GM19455 (cell line): ENCODE results near the gene CHD9.

Experiments
- ATAC-seq: cut with Tn5 transposase; IDR thresholded peaks from one replicate; pipeline ENCODE4 v1.9.1; 2021; ENCODE audit not compliant: unreplicated experiment

CHD9 gene

DNA sequence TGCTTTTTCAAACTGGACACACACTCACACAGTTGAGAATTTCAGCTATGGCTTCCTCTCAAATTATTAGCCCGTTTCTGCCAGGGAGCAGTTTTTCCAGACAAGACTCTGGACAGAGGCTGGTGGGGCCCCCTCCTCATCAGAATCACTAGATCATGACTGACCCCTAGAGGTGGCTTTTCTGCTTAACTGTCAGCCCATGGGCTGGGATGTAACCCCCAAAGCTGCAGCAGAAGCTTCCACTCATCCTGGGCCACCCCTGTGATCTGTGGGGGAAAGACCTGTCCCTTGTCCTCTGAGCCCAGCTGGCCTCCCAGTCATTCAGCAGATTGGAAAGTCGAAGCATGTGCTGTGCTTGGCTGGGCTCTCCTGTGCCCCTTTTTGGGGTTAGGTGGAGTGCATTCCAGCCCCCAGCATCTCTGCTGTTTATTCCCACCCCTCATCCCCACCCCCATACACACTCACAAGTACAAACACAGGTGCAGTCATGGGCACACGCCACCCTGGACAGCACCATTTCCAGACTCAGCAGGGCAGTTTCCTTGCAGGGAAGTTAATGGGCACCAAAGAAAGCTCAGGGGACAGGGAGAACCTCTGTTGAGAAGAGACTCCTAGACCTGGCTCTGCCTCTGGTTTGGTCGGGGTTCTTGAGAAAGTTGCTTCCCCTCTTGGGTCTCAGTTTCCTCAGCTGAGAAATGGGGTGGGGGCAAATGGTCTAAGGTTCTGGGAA lies 301.9 kb downstream of the CHD9 start:
- no peak for ATAC-seq

- ATAC-seq, result no peak
Measured at GRCh38 chr16:53357208-53357586, 302.4 kb downstream of the CHD9 start.

DNA sequence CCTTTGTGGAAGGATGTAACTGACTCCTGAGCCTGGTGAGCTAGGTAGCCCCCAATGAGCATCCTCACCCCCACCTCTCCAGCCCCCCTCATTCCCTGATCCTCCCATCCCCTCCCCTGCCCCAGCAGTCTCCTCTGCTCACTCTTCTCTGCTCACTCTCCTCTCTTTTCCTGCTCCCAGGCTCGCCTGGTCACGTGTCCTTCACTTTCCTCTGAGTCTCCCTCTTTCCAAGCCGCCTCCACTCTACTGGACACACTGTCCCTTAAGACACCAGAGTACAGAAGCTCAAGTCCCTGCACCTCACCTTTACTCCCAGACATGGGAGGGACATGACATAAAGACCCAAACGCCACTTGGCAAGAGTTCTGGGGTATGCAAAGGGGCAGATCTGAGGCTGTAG lies 303.2 kb downstream of the CHD9 start:
- ATAC-seq, result no peak

DNA sequence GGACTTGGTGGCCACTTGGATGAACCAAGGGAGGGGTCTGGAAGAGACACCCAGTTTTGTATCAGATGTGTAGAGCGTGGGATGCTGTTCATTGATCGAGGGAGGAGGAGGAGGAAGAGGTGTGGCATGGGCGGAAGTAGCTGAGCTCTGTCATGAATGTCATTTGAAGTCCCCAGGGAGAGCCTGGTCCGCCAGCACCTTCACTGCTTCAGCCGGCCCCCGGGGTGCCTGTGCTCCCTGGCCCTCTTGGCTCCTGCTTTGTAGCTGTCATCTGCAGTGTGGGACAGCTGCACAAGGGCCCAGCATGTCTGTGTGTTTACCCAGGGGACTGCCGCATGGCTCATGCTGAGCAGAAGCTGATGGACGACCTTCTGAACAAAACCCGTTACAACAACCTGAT lies 304.1 kb downstream of the CHD9 start:
- no peak for ATAC-seq

GRCh38 chr16:53369921-53370320 lies 315.1 kb downstream of the CHD9 start:
- ATAC-seq, result no peak

DNA sequence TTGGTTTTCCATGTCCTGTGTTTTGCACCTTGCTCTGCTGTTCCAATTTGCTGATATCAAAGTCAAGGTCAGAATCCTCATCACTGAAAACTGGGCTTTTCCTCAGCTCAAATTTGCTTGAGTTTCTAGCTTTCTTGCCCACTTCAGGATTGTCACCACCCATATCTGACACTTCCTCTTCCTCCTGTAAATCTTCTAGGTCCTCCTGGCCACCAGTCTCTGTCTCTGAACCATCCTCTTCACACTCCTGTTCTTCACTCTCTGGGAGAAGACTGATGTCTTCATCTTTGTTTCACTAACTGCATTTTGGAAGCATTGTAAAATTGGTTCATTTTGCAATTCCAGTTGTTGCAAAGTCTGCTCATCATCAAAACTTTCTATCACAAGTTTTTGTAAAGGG lies 316.0 kb downstream of the CHD9 start:
- no peak for ATAC-seq

- ATAC-seq, result no peak
Measured at GRCh38 chr16:53372992-53373871, 318.4 kb downstream of the CHD9 start.

GRCh38 chr16:53374800-53375199 lies 320.0 kb downstream of the CHD9 start:
- no peak for ATAC-seq

- ATAC-seq, result no peak
Measured at GRCh38 chr16:53378138-53378537, 323.3 kb downstream of the CHD9 start.
